GM12864 (cell line): ENCODE results near the gene EFNB2.

Source experiments
- DNase-seq: peaks from one replicate; pipeline ENCODE4 v3.0.0-alpha.2; 2011; ENCODE audit warnings: low read depth
- H3K4me3 ChIP-seq: 2 replicates; pipeline ENCODE4 v1.5.1; 2011; ENCODE audit warnings: mild to moderate bottlenecking, low read depth, low read length, control low read depth
- CTCF ChIP-seq: IDR thresholded peaks from 2 replicates; pipeline ENCODE4 v1.5.1; 2011; ENCODE audit warnings: low read depth, mild to moderate bottlenecking, moderate library complexity, low read length, control low read depth, inconsistent platforms; ENCODE audit errors: missing control alignments

EFNB2 gene

GRCh38 chr13:106491463-106491862 is 44.0 kb downstream of the EFNB2 start:
- DNase-seq = no peak
- TF ChIP-seq CTCF = no peak
- H3K4me3 ChIP-seq = no peak overlapping the region

GRCh38 chr13:106490569-106491321 is 44.7 kb downstream of the EFNB2 start:
- no peak for DNase-seq
- TF ChIP-seq CTCF = no peak
- no peak overlapping the region for H3K4me3 ChIP-seq

GRCh38 chr13:106489849-106490568 is 45.5 kb downstream of the EFNB2 start:
- DNase-seq = no peak
- no peak for TF ChIP-seq CTCF
- H3K4me3 ChIP-seq = no peak overlapping the region

- TF ChIP-seq CTCF = no peak
- H3K4me3 ChIP-seq = no peak overlapping the region
- no peak for DNase-seq
Measured at GRCh38 chr13:106488686-106489085, 46.8 kb downstream of the EFNB2 start.

- no peak overlapping the region for H3K4me3 ChIP-seq
- TF ChIP-seq CTCF = no peak
- DNase-seq = no peak
Measured at GRCh38 chr13:106488076-106488475, 47.4 kb downstream of the EFNB2 start.

- no peak for DNase-seq
- no peak overlapping the region for H3K4me3 ChIP-seq
- TF ChIP-seq CTCF = no peak
Measured at GRCh38 chr13:106487129-106487528, 48.3 kb downstream of the EFNB2 start.
